Measurements from ENCODE around the gene SAXO2.
"Not testable (repeated sequence)": the region's sequence is repeated elsewhere in the genome, so short reads cannot be mapped to it uniquely, and the experiment has no call there.

SAXO2 gene

GRCh38 chr15:82248261-82248660, 14.4 kb upstream of the SAXO2 start:
- H3K4me3 ChIP-seq (ENCODE audit: low read length); H3K27me3 ChIP-seq (ENCODE audit: control insufficient read depth, insufficient read depth, low read length); H3K9me3 ChIP-seq (ENCODE audit: control insufficient read depth, low read depth, low read length); H3K4me1 ChIP-seq (ENCODE audit: control insufficient read depth, low read depth, low read length); H3K27ac ChIP-seq (ENCODE audit: low read length); H3K9ac ChIP-seq (ENCODE audit: low read length); H3K36me3 ChIP-seq (ENCODE audit: control insufficient read depth, low read depth, low read length): not testable (repeated sequence)

DNA sequence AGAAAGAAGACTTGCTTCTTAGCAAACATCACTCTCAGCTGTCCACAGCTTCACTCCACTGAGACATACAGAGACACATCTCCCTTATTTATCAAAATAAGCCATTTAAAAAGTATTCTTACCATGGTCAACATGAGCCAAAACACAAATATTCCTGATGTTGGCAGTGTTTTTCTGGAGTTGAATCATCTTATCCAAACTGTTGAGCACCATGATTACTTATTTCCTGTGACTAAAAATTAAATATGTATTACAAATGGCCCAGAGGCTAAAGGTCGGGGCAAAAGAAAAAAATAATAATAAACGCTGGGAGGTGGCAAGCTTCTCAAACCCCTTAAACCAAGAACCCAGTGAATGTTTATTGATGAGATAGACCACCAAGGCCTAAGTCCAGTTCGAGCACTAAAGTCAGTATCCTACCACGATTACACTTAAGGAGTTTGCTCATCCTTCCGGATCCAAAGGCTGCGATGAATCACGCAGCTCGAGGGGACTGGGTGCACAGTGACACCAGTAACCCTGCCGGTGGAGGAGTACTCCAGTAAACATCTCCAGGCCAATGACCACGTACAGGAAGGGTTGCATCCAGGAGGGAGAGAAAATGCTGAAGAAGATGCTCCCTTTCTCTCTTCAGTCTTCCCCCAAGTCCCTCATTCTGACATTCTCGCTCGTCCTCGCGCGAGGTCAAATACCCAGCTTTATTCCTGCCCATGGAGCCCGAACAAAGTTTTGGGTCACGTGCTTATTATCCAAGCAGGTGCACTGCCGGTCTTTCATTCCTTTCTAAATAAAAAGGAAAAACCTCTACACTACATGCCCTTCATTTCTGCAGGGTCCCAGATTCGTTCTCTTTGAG, 824 bp upstream of the SAXO2 start:
- H3K4me3 ChIP-seq (ENCODE audit: low read length): peak overlapping the region; percentile 89
- not testable (repeated sequence) for H3K27ac ChIP-seq (ENCODE audit: low read length); H3K9me3 ChIP-seq (ENCODE audit: control insufficient read depth, low read depth, low read length); H3K4me1 ChIP-seq (ENCODE audit: control insufficient read depth, low read depth, low read length); H3K27me3 ChIP-seq (ENCODE audit: control insufficient read depth, insufficient read depth, low read length)
- H3K36me3 ChIP-seq (ENCODE audit: control insufficient read depth, low read depth, low read length): peaks cover 10% of the 10 kb centered on the region
- peak overlapping the region; percentile 73 for H3K9ac ChIP-seq (ENCODE audit: low read length)

- Histone ChIP-seq H3K27ac (ENCODE audit: low read length) (no peak overlapping the region), H3K9ac (ENCODE audit: low read length) (peak overlapping the region; percentile 73), H3K4me1 (ENCODE audit: control insufficient read depth, low read depth, low read length) (peaks cover 20% of the 10 kb centered on the region), H3K36me3 (ENCODE audit: control insufficient read depth, low read depth, low read length) (peaks cover 4% of the 10 kb centered on the region), H3K9me3 (ENCODE audit: control insufficient read depth, low read depth, low read length) (no peaks in the 10 kb centered on the region), H3K27me3 (ENCODE audit: control insufficient read depth, insufficient read depth, low read length) (no peaks in the 10 kb centered on the region), H3K4me3 (ENCODE audit: low read length) (peak overlapping the region; percentile 89)
Measured at GRCh38 chr15:82263350-82263749, 732 bp downstream of the SAXO2 start.

DNA sequence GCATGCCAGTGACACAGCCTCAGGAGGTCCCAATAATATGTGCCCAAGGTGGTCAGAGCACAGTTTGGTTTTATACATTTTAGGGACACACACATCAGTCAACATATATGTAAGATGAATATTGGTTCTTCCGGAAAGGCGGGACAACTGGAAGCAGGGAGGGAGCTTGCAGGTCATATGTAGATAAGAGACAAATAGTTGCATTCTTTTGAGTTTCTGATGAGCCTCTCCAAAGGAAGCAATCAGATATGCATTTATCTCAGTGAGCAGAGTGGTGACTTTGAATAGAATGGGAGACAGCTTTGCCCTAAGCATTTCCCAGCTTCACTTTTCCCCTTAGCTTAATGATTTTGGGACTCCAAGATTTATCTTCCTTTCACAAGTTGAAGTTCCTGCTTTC, 4.5 kb downstream of the SAXO2 start:
- H3K27ac ChIP-seq (ENCODE audit: low read length): peak overlapping the region; percentile 30
- H3K4me3 ChIP-seq (ENCODE audit: low read length): peak overlapping the region; percentile 28
- not testable (repeated sequence) for H3K36me3 ChIP-seq (ENCODE audit: control insufficient read depth, low read depth, low read length); H3K9me3 ChIP-seq (ENCODE audit: control insufficient read depth, low read depth, low read length); H3K27me3 ChIP-seq (ENCODE audit: control insufficient read depth, insufficient read depth, low read length); H3K9ac ChIP-seq (ENCODE audit: low read length)
- peaks cover 34% of the 10 kb centered on the region for H3K4me1 ChIP-seq (ENCODE audit: control insufficient read depth, low read depth, low read length)

GRCh38 chr15:82268454-82268853, 5.8 kb downstream of the SAXO2 start:
- not testable (repeated sequence) for H3K36me3 ChIP-seq (ENCODE audit: control insufficient read depth, low read depth, low read length); H3K27me3 ChIP-seq (ENCODE audit: control insufficient read depth, insufficient read depth, low read length); H3K9ac ChIP-seq (ENCODE audit: low read length); H3K9me3 ChIP-seq (ENCODE audit: control insufficient read depth, low read depth, low read length); H3K27ac ChIP-seq (ENCODE audit: low read length); H3K4me3 ChIP-seq (ENCODE audit: low read length)
- peaks cover 34% of the 10 kb centered on the region for H3K4me1 ChIP-seq (ENCODE audit: control insufficient read depth, low read depth, low read length)

DNA sequence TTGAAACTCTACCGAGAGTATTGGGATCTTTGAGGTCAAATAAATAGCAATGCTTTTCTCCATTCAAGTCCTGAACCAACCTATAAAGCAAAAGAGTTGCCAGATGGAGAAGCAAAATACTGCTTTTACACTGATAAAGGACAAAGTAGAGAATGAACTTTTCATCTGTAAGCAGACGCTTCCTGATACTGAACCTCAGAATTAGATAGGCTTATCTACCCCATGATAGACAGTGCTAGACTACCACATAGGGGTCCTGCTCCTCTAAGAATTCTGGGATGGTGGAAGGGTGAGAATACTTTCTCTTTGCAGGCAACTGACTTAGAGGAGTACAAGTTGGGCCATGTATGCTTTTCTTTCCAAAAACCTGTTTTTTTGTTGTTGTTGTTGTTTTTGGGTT, 9.5 kb downstream of the SAXO2 start:
- H3K27me3 ChIP-seq (ENCODE audit: control insufficient read depth, insufficient read depth, low read length): no peaks in the 10 kb centered on the region
- peaks cover 13% of the 10 kb centered on the region for H3K9me3 ChIP-seq (ENCODE audit: control insufficient read depth, low read depth, low read length)
- H3K27ac ChIP-seq (ENCODE audit: low read length): no peak overlapping the region
- H3K4me1 ChIP-seq (ENCODE audit: control insufficient read depth, low read depth, low read length): peaks cover 23% of the 10 kb centered on the region
- no peak overlapping the region for H3K9ac ChIP-seq (ENCODE audit: low read length)
- no peaks in the 10 kb centered on the region for H3K36me3 ChIP-seq (ENCODE audit: control insufficient read depth, low read depth, low read length)
- no peak overlapping the region for H3K4me3 ChIP-seq (ENCODE audit: low read length)

DNA sequence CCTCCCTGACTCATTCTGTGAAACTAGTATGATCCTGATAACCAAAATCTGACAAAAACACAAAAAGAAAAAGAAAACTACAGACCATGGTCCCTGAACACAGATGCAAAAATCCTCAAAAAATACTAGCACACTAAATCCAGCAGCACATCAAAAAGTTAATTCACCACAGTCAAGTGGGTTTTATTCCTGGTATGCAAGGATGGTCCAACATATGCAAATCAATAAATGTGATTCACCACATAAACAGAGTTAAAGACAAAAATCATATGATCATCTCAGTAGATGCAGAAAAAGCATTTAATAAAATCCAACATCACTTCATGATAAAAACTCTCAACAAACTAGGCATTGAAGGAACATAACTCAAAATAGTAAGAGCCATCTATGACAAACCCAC, 12.8 kb downstream of the SAXO2 start:
- Histone ChIP-seq H3K27me3 (ENCODE audit: control insufficient read depth, insufficient read depth, low read length) (no peaks in the 10 kb centered on the region), H3K4me3 (ENCODE audit: low read length) (no peak overlapping the region), H3K36me3 (ENCODE audit: control insufficient read depth, low read depth, low read length) (no peaks in the 10 kb centered on the region), H3K4me1 (ENCODE audit: control insufficient read depth, low read depth, low read length) (no peaks in the 10 kb centered on the region), H3K27ac (ENCODE audit: low read length) (no peak overlapping the region), H3K9me3 (ENCODE audit: control insufficient read depth, low read depth, low read length) (peaks cover 13% of the 10 kb centered on the region), H3K9ac (ENCODE audit: low read length) (no peak overlapping the region)

GRCh38 chr15:82281276-82281675, 18.7 kb downstream of the SAXO2 start:
- H3K9ac ChIP-seq (ENCODE audit: low read length); H3K27ac ChIP-seq (ENCODE audit: low read length); H3K4me3 ChIP-seq (ENCODE audit: low read length); H3K27me3 ChIP-seq (ENCODE audit: control insufficient read depth, insufficient read depth, low read length); H3K4me1 ChIP-seq (ENCODE audit: control insufficient read depth, low read depth, low read length); H3K9me3 ChIP-seq (ENCODE audit: control insufficient read depth, low read depth, low read length); H3K36me3 ChIP-seq (ENCODE audit: control insufficient read depth, low read depth, low read length): not testable (repeated sequence)

DNA sequence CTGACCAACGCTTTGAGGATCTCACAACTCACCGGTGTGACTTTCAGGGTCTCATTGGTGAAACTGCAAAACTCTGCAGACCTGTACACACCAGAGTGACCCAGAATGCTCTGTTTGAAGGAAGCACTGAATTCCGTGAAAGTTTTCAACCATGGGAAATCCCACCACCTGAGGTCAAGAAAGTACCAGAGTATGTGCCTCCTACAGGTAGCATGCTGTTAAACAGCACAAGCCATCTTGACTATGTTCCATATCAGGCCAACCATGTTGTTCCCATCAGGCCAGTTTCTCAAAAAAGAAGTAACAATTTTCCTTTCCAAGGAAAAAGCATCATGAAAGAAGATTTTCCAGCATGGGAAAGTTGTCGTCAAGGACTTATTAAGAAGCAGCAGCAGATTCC, 19.8 kb downstream of the SAXO2 start:
- H3K9me3 ChIP-seq (ENCODE audit: control insufficient read depth, low read depth, low read length): not testable (repeated sequence)

DNA sequence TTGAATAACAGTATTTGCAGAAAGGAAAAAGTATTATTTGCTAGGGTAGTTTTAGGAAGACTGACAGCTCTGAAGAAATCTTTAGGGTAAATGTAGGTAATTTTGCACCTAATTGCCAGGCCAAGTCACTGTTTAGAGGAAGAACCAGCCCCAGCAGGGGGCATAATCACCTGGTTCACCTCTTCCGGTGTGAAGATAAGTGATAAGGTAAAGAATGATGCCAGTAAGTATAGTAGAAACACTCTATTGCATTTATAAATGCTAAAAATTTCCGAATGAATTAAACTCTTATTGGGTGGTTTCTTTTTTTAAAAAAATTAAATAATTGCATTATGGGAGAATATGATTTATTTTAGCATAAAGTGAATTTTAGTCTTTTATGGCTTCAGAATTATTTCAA, 21.8 kb downstream of the SAXO2 start:
- H3K27ac ChIP-seq (ENCODE audit: low read length); H3K4me1 ChIP-seq (ENCODE audit: control insufficient read depth, low read depth, low read length); H3K27me3 ChIP-seq (ENCODE audit: control insufficient read depth, insufficient read depth, low read length); H3K36me3 ChIP-seq (ENCODE audit: control insufficient read depth, low read depth, low read length); H3K9ac ChIP-seq (ENCODE audit: low read length); H3K9me3 ChIP-seq (ENCODE audit: control insufficient read depth, low read depth, low read length); H3K4me3 ChIP-seq (ENCODE audit: low read length): not testable (repeated sequence)

More for the DNA sequence above, 19.8 kb downstream of the SAXO2 start:
- H3K4me1 ChIP-seq (ENCODE audit: control insufficient read depth, low read depth, low read length); H3K27ac ChIP-seq (ENCODE audit: low read length); H3K36me3 ChIP-seq (ENCODE audit: control insufficient read depth, low read depth, low read length); H3K9ac ChIP-seq (ENCODE audit: low read length); H3K27me3 ChIP-seq (ENCODE audit: control insufficient read depth, insufficient read depth, low read length); H3K4me3 ChIP-seq (ENCODE audit: low read length): not testable (repeated sequence)

GRCh38 chr15:82286475-82286874, 23.9 kb downstream of the SAXO2 start:
- H3K9me3 ChIP-seq (ENCODE audit: control insufficient read depth, low read depth, low read length); H3K27ac ChIP-seq (ENCODE audit: low read length); H3K36me3 ChIP-seq (ENCODE audit: control insufficient read depth, low read depth, low read length); H3K9ac ChIP-seq (ENCODE audit: low read length); H3K4me3 ChIP-seq (ENCODE audit: low read length); H3K4me1 ChIP-seq (ENCODE audit: control insufficient read depth, low read depth, low read length); H3K27me3 ChIP-seq (ENCODE audit: control insufficient read depth, insufficient read depth, low read length): not testable (repeated sequence)

- not testable (repeated sequence) for H3K27ac ChIP-seq (ENCODE audit: low read length); H3K9me3 ChIP-seq (ENCODE audit: control insufficient read depth, low read depth, low read length); H3K9ac ChIP-seq (ENCODE audit: low read length); H3K36me3 ChIP-seq (ENCODE audit: control insufficient read depth, low read depth, low read length); H3K4me3 ChIP-seq (ENCODE audit: low read length); H3K4me1 ChIP-seq (ENCODE audit: control insufficient read depth, low read depth, low read length); H3K27me3 ChIP-seq (ENCODE audit: control insufficient read depth, insufficient read depth, low read length)
Measured at GRCh38 chr15:82288202-82288601, 25.6 kb downstream of the SAXO2 start.

Measured in iPS-18a (cell line).